ENCODE results near the gene GAL3ST2.

GAL3ST2 gene

GRCh38 chr2:241813644-241814392 is 37.2 kb downstream of the GAL3ST2 start:
- no peaks in the 10 kb centered on the region for H3K9me3 ChIP-seq (replicated peaks; ENCODE audit: insufficient read depth, low read length)
- H3K4me1 ChIP-seq (ENCODE audit: low read length): no peaks in the 10 kb centered on the region
- no peaks in the 10 kb centered on the region for H3K79me2 ChIP-seq (ENCODE audit: low read length)
- no peaks in the 10 kb centered on the region for H3K36me3 ChIP-seq (replicated peaks; ENCODE audit: insufficient read depth, low read length)
- DNase-seq: no peak
- no peak overlapping the region for H3K9ac ChIP-seq (ENCODE audit: low read length)
- no peaks in the 10 kb centered on the region for H4K20me1 ChIP-seq (ENCODE audit: insufficient read depth, low read length)
- H3K27me3 ChIP-seq (replicated peaks; ENCODE audit: insufficient read depth, low read length): peaks cover 87% of the 10 kb centered on the region
- no peak for TF ChIP-seq EZH2 (optimal IDR thresholded peaks at IDR 0.05; ENCODE audit: low read depth, low read length)
- no peak for TF ChIP-seq EZH2phosphoT487 (IDR thresholded peaks at IDR 0.05; ENCODE audit: low read length)
- no peak for TF ChIP-seq CTCF (IDR thresholded peaks at IDR 0.05; ENCODE audit: low read length)
- H3K9me2 ChIP-seq (replicated peaks; ENCODE audit: insufficient read depth, low read length): no peaks in the 10 kb centered on the region
- no peak overlapping the region for H3K4me3 ChIP-seq (ENCODE audit: low read length)
- no peak overlapping the region for H3K27ac ChIP-seq (ENCODE audit: low read length)
- no peak overlapping the region for H3K4me2 ChIP-seq (ENCODE audit: low read depth, low read length)
- H2AFZ ChIP-seq (ENCODE audit: low read length): no peak overlapping the region
- H3F3A ChIP-seq (ENCODE audit: insufficient read depth, low read length): no peaks in the 10 kb centered on the region

GRCh38 chr2:241814393-241814642 is 37.7 kb downstream of the GAL3ST2 start:
- Histone ChIP-seq H3K4me2 (ENCODE audit: low read depth, low read length) (no peak overlapping the region), H3K4me1 (ENCODE audit: low read length) (no peaks in the 10 kb centered on the region), H3K9ac (ENCODE audit: low read length) (no peak overlapping the region), H3K79me2 (ENCODE audit: low read length) (no peaks in the 10 kb centered on the region), H4K20me1 (ENCODE audit: insufficient read depth, low read length) (no peaks in the 10 kb centered on the region), H2AFZ (ENCODE audit: low read length) (no peak overlapping the region), H3K27ac (ENCODE audit: low read length) (no peak overlapping the region), H3K36me3 (replicated peaks; ENCODE audit: insufficient read depth, low read length) (no peaks in the 10 kb centered on the region), H3K4me3 (ENCODE audit: low read length) (no peak overlapping the region), H3K9me2 (replicated peaks; ENCODE audit: insufficient read depth, low read length) (no peaks in the 10 kb centered on the region), H3K27me3 (replicated peaks; ENCODE audit: insufficient read depth, low read length) (peaks cover 82% of the 10 kb centered on the region), H3F3A (ENCODE audit: insufficient read depth, low read length) (no peaks in the 10 kb centered on the region), H3K9me3 (replicated peaks; ENCODE audit: insufficient read depth, low read length) (no peaks in the 10 kb centered on the region)
- no peak for DNase-seq
- TF ChIP-seq EZH2phosphoT487 (IDR thresholded peaks at IDR 0.05; ENCODE audit: low read length) (no peak), EZH2 (optimal IDR thresholded peaks at IDR 0.05; ENCODE audit: low read depth, low read length) (no peak), CTCF (IDR thresholded peaks at IDR 0.05; ENCODE audit: low read length) (no peak)

- peaks cover 77% of the 10 kb centered on the region for H3K27me3 ChIP-seq (replicated peaks; ENCODE audit: insufficient read depth, low read length)
- H3K4me2 ChIP-seq (ENCODE audit: low read depth, low read length): no peak overlapping the region
- H3F3A ChIP-seq (ENCODE audit: insufficient read depth, low read length): no peaks in the 10 kb centered on the region
- no peaks in the 10 kb centered on the region for H3K4me1 ChIP-seq (ENCODE audit: low read length)
- H3K79me2 ChIP-seq (ENCODE audit: low read length): no peaks in the 10 kb centered on the region
- H3K36me3 ChIP-seq (replicated peaks; ENCODE audit: insufficient read depth, low read length): no peaks in the 10 kb centered on the region
- H3K9me2 ChIP-seq (replicated peaks; ENCODE audit: insufficient read depth, low read length): no peaks in the 10 kb centered on the region
- TF ChIP-seq CTCF (IDR thresholded peaks at IDR 0.05; ENCODE audit: low read length) (no peak), EZH2 (optimal IDR thresholded peaks at IDR 0.05; ENCODE audit: low read depth, low read length) (no peak), EZH2phosphoT487 (IDR thresholded peaks at IDR 0.05; ENCODE audit: low read length) (no peak)
- H3K27ac ChIP-seq (ENCODE audit: low read length): no peak overlapping the region
- no peak for DNase-seq
- H3K4me3 ChIP-seq (ENCODE audit: low read length): no peak overlapping the region
- no peak overlapping the region for H3K9ac ChIP-seq (ENCODE audit: low read length)
- no peaks in the 10 kb centered on the region for H3K9me3 ChIP-seq (replicated peaks; ENCODE audit: insufficient read depth, low read length)
- H4K20me1 ChIP-seq (ENCODE audit: insufficient read depth, low read length): no peaks in the 10 kb centered on the region
- H2AFZ ChIP-seq (ENCODE audit: low read length): no peak overlapping the region
Observed at GRCh38 chr2:241814643-241815476, 38.2 kb downstream of the GAL3ST2 start.
